K562 (cell line): ENCODE data around the gene RNF151. TPM values are rescaled to one million over a fixed set of nuclear protein-coding genes. Genes with fewer than 3 reads are reported as not detected.

Experiments
- ARNT ChIP-seq, 2 experiments: fragments of 450-650 bp; IDR thresholded peaks; 2 replicates each; pipeline ENCODE4 v1.6.1; 2016; ENCODE audit warnings: mild to moderate bottlenecking in 1 of 2
- CGGBP1 ChIP-seq: fragments of 250-450 bp; sonication (Bioruptor Pico); IDR thresholded peaks from 2 replicates; pipeline ENCODE4 v1.9.0; 2021; ENCODE audit warnings: mild to moderate bottlenecking
- ELF2 ChIP-seq: fragments of 250-450 bp; sonication (Bioruptor Pico); IDR thresholded peaks from 2 replicates; pipeline ENCODE4 v1.5.0; 2021; ENCODE audit warnings: mild to moderate bottlenecking
- GATAD2A ChIP-seq: fragments of 450-650 bp; IDR thresholded peaks from 2 replicates; pipeline ENCODE4 v1.6.1; 2017
- GMEB1 ChIP-seq: fragments of 250-450 bp; sonication (Bioruptor Pico); IDR thresholded peaks from 2 replicates; pipeline ENCODE4 v1.4.0; 2020; ENCODE audit warnings: mild to moderate bottlenecking
- HEY1 ChIP-seq: fragments of 250-450 bp; sonication (Bioruptor Pico); IDR thresholded peaks from 2 replicates; pipeline ENCODE4 v1.5.0; 2020; ENCODE audit warnings: mild to moderate bottlenecking, moderate library complexity, borderline replicate concordance
- HLTF ChIP-seq: fragments of 450-650 bp; IDR thresholded peaks from 2 replicates; pipeline ENCODE4 v1.6.1; 2016
- HNRNPUL1 ChIP-seq: fragments of 200-400 bp; formaldehyde crosslinking; IDR thresholded peaks from 2 replicates; pipeline ENCODE4 v1.6.1; 2017; ENCODE audit warnings: low read length
- L3MBTL2 ChIP-seq: fragments of 450-650 bp; IDR thresholded peaks from 2 replicates; pipeline ENCODE4 v1.6.1; 2016; ENCODE audit warnings: mild to moderate bottlenecking, moderate library complexity
- MYNN ChIP-seq, 2 experiments: sonication (generic); formaldehyde crosslinking in 1 of 2; IDR thresholded peaks; 2 replicates each; pipeline versions ENCODE4 v1.5.0 to v1.6.1; 2016 to 2020; ENCODE audit warnings: antibody characterized with exemption in 1 of 2, missing genetic modification reagents in 1 of 2
- NFIC ChIP-seq: fragments of 450-650 bp; IDR thresholded peaks from 2 replicates; pipeline ENCODE4 v1.6.1; 2017; ENCODE audit warnings: mild to moderate bottlenecking, inconsistent platforms
- POU5F1 ChIP-seq: fragments of 150-350 bp; IDR thresholded peaks from 2 replicates; pipeline ENCODE4 v1.6.1; 2014; ENCODE audit warnings: borderline replicate concordance, low read length, low read depth, mild to moderate bottlenecking; ENCODE audit not compliant: partially characterized antibody
- RAD51 ChIP-seq: fragments of 450-650 bp; IDR thresholded peaks from 2 replicates; pipeline ENCODE4 v1.7.1; 2016; ENCODE audit warnings: low read depth, mild to moderate bottlenecking, borderline replicate concordance
- RBM25 ChIP-seq: fragments of 200-400 bp; formaldehyde crosslinking; IDR thresholded peaks from 2 replicates; pipeline ENCODE4 v1.6.1; 2018; ENCODE audit warnings: low read length, low read depth, moderate library complexity; ENCODE audit not compliant: severe bottlenecking
- RBM39 ChIP-seq: fragments of 200-400 bp; formaldehyde crosslinking; optimal IDR thresholded peaks from 2 replicates; pipeline ENCODE3; 2018; ENCODE audit warnings: low read depth, low read length
- RFX1 ChIP-seq: fragments of 450-650 bp; IDR thresholded peaks from 2 replicates; pipeline ENCODE4 v1.6.1; 2016; ENCODE audit warnings: mild to moderate bottlenecking, moderate library complexity
- SMAD2 ChIP-seq: fragments of 150-350 bp; IDR thresholded peaks from 2 replicates; pipeline ENCODE4 v1.6.1; 2014; ENCODE audit warnings: low read depth, mild to moderate bottlenecking, low read length
- SNRNP70 ChIP-seq: fragments of 200-400 bp; formaldehyde crosslinking; optimal IDR thresholded peaks from 2 replicates; pipeline ENCODE3; 2017; ENCODE audit warnings: low read depth, low read length
- ZBTB1 ChIP-seq: sonication (generic); formaldehyde crosslinking; IDR thresholded peaks from 2 replicates; pipeline ENCODE4 v1.8.1; 2023; ENCODE audit warnings: missing genetic modification reagents, low read depth, mild to moderate bottlenecking, borderline replicate concordance
- ZBTB2 ChIP-seq: fragments of 450-650 bp; IDR thresholded peaks from 2 replicates; pipeline ENCODE4 v1.6.1; 2016; ENCODE audit warnings: antibody characterized with exemption
- ZBTB7A ChIP-seq: IDR thresholded peaks from 2 replicates; pipeline ENCODE4 v1.6.1; 2011; ENCODE audit warnings: low read depth, mild to moderate bottlenecking, low read length, moderate library complexity, borderline replicate concordance; ENCODE audit not compliant: control insufficient read depth
- ZEB2 ChIP-seq: fragments of 450-650 bp; IDR thresholded peaks from 2 replicates; pipeline ENCODE4 v1.6.1; 2016
- ZFX ChIP-seq: sonication (generic); formaldehyde crosslinking; IDR thresholded peaks from 2 replicates; pipeline ENCODE4 v1.8.0; 2022; ENCODE audit warnings: mild to moderate bottlenecking, missing genetic modification reagents, moderate library complexity
- ZNF311 ChIP-seq: fragments of 250-450 bp; sonication (Bioruptor Pico); IDR thresholded peaks from 2 replicates; pipeline ENCODE4 v1.4.0; 2020; ENCODE audit warnings: mild to moderate bottlenecking, moderate library complexity
- ZNF395 ChIP-seq: fragments of 200-800 bp; sonication (Bioruptor generic); IDR thresholded peaks from 2 replicates; pipeline ENCODE4 v1.6.1; 2017; ENCODE audit warnings: missing genetic modification characterization, missing compliant biosample characterization
- ZNF431 ChIP-seq: sonication (generic); formaldehyde crosslinking; IDR thresholded peaks from 2 replicates; pipeline ENCODE4 v1.8.0; 2022; ENCODE audit warnings: mild to moderate bottlenecking, missing genetic modification reagents
- ZNF586 ChIP-seq: fragments of 450-650 bp; formaldehyde crosslinking; conservative IDR thresholded peaks from 2 replicates; pipeline ENCODE4 v1.4.0; 2020; ENCODE audit warnings: mild to moderate bottlenecking, moderate library complexity
- ZNF77 ChIP-seq: fragments of 250-450 bp; sonication (Bioruptor Pico); IDR thresholded peaks from 2 replicates; pipeline ENCODE4 v1.5.0; 2020
- ZSCAN29 ChIP-seq: fragments of 450-650 bp; IDR thresholded peaks from 2 replicates; pipeline ENCODE4 v1.6.1; 2017
- polyA plus RNA-seq, 8 experiments: library from polyadenylated mRNA; depleted of rRNA in 4 of 8; stranded (reverse) in 5 of 8; unstranded in 3 of 8; fragments of >200 nt; fragmentation: Nextera tagmentation in 2 of 8; fragmentation: Illumina TruSeq in 1 of 8; extraction: Ambion mirVana in 2 of 8; extraction: Trizol in 1 of 8; gene quantifications; 2 replicates each; pipeline versions ENCODE4 v1.2.1 to v1.2.3, GENCODE V29; 2011 to 2014; ENCODE audit warnings: inconsistent platforms in 1 of 8, missing spikeins in 1 of 8
- total RNA-seq, 7 experiments: library from RNA; depleted of rRNA in 6 of 7; stranded (reverse); fragments of >200 nt in 6 of 7; fragmentation: Illumina TruSeq in 2 of 7; extraction: Trizol in 2 of 7; gene quantifications; 2 replicates each; pipeline versions ENCODE4 v1.2.1 to v1.2.3, GENCODE V29; 2011 to 2021; ENCODE audit warnings: low replicate concordance in 1 of 7

The RNF151 gene
- total and polyA plus RNA-seq, 9 of the 15 experiments (the other 6 are each of a cell fraction or from before 2014, with no cell fraction given): not detected

GRCh38 chr16:2008631-2009163 lies 42.0 kb downstream of the RNF151 start (continued):
- TF ChIP-seq ZNF311 (CRISPR knock-in tag) (no peak), ZSCAN29 (no peak), ZFX (CRISPR knock-in tag) (no peak), ZNF586 (CRISPR knock-in tag) (no peak), GATAD2A (no peak), POU5F1 (no peak), L3MBTL2 (peak; percentile 96), ZBTB1 (no peak), HNRNPUL1 (no peak), RAD51 (no peak), NFIC (no peak), RFX1 (no peak), CGGBP1 (no peak), HEY1 (CRISPR knock-in tag) (no peak), ARNT (IDR thresholded peaks at IDR 0.05) (no peak), ELF2 (no peak), ZEB2 (no peak), RBM25 (no peak), ZBTB2 (0 out of 2 replicates have a peak, but pooled peaks have one; percentile 30), ZNF395 (CRISPR knock-in tag) (no peak), MYNN (IDR thresholded peaks at IDR 0.05) (no peak), MYNN (CRISPR knock-in tag; IDR thresholded peaks at IDR 0.05) (no peak), SMAD2 (no peak), ZNF431 (CRISPR knock-in tag) (0 out of 2 replicates have a peak, but pooled peaks have one; percentile 50), GMEB1 (CRISPR knock-in tag) (no peak), ZBTB7A (no peak; the same call in 1 of the 2 replicates), ZNF77 (CRISPR knock-in tag) (no peak), SNRNP70 (no peak), HLTF (no peak), RBM39 (no peak)
